ENCODE measurements around the gene EBI3.
"Not testable (repeated sequence)": the region's sequence is repeated elsewhere in the genome, so short reads cannot be mapped to it uniquely, and the experiment has no call there.

Gene EBI3

DNA sequence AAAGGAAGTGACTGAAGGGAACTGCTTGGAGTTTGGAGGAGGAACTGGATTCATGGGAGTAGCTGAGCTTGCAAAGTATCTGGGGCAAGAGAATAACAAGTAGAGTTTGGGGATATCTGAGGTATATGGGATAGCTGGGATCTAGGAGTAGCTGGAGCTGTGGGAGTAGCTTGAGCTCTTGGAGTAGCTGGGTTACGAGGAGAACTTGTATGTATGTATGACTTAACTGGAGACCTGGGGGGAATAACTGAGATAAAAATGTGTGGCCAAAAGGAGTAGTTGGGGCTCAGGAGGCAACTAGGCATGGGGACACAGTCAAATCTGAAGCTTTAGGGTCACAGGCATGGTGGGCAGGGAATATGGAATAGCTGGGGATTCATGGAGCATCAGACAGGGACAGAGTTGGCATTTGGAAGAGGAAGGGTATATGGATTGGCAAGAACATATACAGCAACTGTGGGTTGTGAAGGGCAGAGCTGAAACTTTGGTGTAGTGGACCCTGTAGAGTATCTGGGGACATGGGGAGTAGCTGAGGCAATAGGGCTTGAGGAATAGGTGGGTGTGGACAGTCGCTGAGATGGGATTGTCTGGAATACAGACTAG is 28.3 kb upstream of the EBI3 start:
- no peak for DNase-seq (ENCODE audit: low read depth in 2 of 2)

DNA sequence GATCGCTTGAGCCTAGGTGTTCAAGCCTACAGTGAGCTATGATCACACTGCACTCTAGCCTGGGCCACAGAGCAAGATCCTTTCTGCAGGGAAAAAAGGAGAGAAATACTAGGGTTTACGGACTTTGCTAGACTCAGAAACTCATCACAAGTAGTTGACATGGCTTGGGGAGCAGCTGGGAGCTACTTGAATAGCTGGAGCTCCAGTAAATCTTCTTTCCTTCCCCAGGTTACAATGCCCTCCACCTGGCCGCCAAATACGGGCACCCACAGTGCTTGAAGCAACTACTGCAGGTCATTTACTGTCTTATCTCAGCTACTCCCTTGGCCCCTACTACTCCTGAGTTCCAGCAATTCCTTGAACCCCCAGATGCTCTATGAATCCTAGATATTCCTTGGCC is 27.5 kb upstream of the EBI3 start:
- no peak for DNase-seq (ENCODE audit: low read depth in 2 of 2)

DNA sequence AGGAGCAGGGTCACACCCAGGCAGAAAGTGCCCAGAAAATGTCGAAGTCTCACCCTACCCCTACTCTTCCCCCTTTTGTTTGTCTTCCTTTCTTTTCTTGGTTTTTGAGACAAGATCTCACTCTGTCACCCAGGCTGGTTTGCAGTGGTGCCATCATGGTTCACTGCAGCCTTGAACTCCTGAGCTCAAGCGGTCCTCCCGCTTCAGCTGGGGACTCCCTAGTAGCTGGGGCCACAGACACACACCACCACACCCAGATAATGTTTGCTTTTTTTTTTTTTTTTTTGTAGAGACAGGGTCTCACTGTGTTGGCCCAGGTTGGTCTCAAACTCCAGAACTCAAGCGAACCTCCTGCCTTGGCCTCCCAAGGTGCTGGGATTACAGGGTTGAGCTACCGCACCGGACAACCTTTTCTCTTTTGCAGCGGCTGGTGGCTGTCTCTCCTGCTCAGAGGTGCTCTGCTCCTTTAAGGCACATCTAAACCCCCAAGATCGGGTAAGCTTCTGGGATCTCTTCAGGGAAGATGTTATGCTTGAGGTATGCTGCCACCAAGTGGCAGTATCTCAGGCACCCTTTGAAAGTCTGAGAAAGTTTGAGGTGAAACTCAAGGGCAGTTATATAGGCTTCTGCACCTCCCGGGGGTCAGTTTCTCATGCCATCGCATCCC is 22.4 kb upstream of the EBI3 start:
- DNase-seq (ENCODE audit: low read depth in 2 of 2), result no peak

GRCh38 chr19:4208385-4209094 is 20.8 kb upstream of the EBI3 start:
- no peak for DNase-seq (ENCODE audit: low read depth in 2 of 2)

- DNase-seq (ENCODE audit: low read depth in 2 of 2), result no peak
These were observed 19.1 kb upstream of the EBI3 start for GRCh38 chr19:4210166-4210731.

DNA sequence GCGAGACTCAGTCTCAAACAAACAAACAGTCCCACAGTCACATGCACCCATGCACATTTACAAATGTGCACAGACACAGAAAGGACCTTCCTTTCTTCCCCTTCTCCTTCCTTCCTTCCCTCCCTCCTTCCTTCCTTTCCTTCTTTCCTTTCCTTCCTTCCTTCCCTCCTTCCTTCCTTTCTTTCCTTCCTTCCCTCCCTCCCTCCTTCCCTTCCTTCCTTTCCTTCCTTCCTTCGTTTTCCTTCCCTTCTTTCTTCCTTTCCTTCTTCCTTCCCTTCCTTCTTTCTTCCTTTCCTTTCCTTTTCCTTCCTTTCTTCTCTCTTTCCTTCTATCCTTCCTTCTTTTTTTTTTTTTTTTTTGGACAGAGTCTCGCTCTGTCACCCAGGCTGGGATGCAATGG is 16.2 kb upstream of the EBI3 start:
- DNase-seq (ENCODE audit: low read depth in 2 of 2), result no peak

DNA sequence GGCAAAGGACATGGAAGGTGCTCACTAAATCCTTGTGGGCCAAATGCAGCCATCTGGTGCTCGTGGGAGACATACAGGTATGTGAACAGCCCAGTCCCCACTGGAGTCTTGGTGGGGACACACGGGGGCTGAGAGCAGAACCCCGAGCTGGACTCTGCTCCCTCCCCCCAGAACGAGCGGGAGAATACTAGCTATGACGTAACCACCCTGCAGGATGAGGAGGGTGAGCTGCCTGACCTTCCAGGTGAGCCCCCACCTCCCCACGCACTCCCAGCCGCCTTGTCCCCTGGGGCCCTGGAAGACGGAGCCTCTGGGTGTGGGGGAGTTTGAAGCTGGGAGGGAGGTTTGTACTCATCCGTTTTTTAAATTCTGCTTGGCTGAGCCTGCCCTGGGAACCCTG is 13.5 kb upstream of the EBI3 start:
- no peak for DNase-seq (ENCODE audit: low read depth in 2 of 2)

GRCh38 chr19:4216846-4217245 is 12.5 kb upstream of the EBI3 start:
- no peak for DNase-seq (ENCODE audit: low read depth in 2 of 2)

GRCh38 chr19:4217429-4218264 is 11.7 kb upstream of the EBI3 start:
- DNase-seq (ENCODE audit: low read depth in 2 of 2), result no peak

DNA sequence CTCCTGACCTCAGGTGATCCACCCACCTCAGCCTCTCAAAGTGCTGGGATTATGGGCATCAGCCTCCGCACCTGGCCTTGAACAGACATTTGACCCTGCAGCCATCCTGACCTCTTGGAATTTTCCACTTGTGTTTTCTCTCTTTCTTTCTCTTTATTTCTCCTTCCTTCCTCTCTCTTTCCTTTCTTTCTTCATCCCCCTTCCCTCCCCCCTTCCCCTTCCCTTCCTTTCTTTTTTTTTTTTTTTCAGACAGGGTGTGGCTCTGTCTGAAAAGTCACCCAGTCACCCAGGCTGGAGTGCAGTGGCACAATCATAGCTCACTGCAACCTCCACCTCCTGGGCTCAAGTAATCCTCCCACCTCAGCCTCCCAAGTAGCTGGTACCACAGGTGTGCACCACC is 10.8 kb upstream of the EBI3 start:
- DNase-seq (ENCODE audit: low read depth in 2 of 2), result not testable (repeated sequence)

DNA sequence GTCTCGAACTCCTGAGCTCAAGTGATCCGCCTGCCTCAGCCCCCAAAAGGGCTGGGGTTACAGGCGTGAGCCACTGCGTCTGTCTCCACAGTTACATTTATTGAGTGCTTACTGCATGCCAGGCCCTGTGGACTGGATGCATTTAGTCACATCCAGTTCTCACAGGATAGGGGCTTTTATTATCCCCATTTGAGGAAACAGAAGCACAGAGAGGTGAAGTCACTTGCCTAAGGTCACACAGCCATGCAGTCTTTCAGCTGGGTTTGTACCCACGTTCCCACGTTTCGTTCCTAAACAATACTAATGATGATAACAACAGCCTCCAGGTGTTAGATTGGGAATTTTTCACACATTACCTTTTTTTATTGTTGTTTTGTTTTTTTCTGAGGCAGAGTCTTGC is 9.1 kb upstream of the EBI3 start:
- DNase-seq (ENCODE audit: low read depth in 2 of 2), result no peak

GRCh38 chr19:4224470-4224869 is 4.9 kb upstream of the EBI3 start:
- DNase-seq (ENCODE audit: low read depth in 2 of 2), result no peak

DNA sequence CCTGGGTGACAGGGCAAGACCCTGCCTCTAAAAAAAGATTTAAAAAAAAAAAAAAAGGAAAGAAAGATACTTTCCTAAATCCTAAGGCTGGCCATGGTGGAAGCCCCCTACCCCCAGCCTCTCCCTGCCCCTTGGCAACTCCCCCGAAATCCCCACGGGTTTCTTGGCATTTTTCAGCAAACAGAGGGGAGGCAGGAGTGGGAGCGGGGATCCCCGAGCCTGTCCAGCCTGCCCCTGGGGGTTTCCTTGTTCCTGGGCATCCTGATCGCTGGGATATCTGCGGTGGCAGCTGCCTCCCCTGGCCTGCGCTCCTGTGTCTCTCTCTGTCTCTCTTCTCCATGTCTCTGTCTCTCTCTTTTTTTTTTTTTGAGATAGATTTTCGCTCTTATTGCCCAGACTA is 3.4 kb upstream of the EBI3 start:
- DNase-seq (ENCODE audit: low read depth in 2 of 2), result no peak

DNA sequence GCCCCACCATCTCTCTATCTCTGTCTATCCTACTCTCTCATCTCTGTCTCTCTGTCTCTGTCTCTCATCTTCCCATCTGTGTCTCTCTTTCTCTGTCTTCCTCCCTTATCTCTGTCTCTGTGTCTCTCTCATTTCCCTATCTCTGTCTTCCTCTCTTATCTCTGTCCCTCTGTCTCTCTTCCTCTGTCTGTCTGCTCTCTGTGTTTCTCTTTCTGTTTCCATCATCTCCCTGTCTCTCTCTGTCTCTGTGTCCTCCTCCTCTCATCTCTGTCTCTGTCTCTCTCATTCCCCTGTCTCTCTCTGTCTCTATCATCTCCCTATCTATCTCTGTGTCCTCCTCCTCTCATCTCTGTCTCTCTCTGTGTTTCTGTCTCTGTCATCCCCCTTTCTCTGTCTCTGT is 1.6 kb upstream of the EBI3 start:
- no peak for DNase-seq (ENCODE audit: low read depth in 2 of 2)

- no peak for DNase-seq (ENCODE audit: low read depth in 2 of 2)
These were observed 551 bp upstream of the EBI3 start for GRCh38 chr19:4228765-4229178.

GRCh38 chr19:4230237-4230636 is 914 bp downstream of the EBI3 start:
- DNase-seq (ENCODE audit: low read depth in 2 of 2), result not testable (repeated sequence)

DNA sequence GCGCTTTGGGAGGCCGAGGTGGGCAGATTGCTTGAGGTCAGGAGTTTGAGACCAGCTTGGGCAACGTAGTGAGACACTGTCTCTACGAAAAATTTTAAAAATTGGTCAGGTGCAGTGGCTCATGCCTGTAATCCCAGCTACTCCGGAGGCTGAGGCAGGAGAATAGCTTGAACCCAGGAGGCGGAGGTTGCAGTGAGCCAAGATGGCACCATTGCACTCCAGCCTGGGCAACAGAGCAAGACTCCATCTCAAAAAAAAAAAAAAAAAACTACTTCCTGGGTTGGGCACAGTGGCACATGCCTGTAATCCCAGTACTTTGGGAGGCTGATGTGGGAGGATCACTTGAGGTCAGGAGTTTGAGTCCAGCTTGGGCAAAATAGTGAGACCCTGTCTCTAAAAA is 2.2 kb downstream of the EBI3 start:
- not testable (repeated sequence) for DNase-seq (ENCODE audit: low read depth in 2 of 2)

- DNase-seq (ENCODE audit: low read depth in 2 of 2), result not testable (repeated sequence)
These were observed 2.8 kb downstream of the EBI3 start for GRCh38 chr19:4232139-4232538.

DNA sequence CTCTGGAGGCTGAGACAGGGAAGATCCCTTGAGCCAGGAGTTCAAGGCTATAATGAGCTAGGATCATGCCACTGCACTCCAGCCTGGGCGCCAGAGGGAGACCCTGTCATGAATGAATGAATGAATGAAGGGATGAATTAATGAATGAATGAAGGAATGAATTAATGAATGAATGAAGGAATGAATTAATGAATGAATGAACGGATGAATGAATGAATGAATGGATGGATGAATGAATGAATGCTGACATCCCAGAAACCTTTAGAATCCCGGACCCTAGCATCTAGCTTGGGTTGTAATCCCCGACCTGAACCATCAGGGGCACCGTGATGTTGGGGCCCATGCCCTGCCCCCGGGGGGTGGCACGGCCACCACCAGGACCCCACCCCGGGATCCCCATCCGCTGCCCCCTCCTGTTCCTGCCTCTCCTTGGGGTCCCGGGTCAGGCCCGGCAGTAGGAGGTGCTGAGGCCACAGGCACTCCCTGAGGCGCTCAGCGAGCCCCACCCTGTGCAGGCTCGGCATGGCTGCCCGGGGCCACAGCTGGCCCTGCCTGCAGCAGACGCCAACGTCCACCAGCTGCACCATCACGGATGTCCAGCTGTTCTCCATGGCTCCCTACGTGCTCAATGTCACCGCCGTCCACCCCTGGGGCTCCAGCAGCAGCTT is 3.4 kb downstream of the EBI3 start:
- no peak for DNase-seq (ENCODE audit: low read depth in 2 of 2)

DNA sequence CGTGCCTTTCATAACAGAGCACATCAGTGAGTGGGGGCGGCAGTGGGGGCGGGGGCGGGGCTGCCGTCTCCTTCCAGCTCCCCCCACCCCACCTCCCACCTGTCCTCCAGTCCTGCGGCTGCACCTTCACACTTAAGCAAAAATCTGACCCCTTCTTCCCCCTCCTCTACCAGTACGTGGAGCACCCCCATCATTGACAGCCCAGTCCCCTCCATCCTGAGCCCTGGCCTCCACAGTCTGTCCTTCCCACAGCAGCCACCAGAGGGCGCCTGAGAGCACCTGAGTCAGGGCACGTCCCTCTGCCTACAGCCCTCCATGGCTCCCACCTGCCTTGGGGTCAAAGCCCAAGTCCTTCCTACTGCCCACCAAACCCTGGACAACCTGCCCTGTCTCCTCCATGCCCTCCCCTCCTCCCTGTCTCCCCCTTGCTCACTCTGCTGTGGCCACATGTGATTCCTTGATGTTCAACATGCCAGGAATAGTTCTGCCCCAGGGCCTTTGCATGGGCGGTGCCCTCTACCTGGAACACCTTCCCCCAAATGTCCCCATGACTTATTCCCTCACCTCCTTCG is 4.0 kb downstream of the EBI3 start:
- peak; percentile 58 to 74 for DNase-seq (ENCODE audit: low read depth in 2 of 2)

Data from stimulated activated CD4-positive, alpha-beta T cell treated with anti-CD3 and anti-CD28 coated beads, Interleukin-15, amount 100 ng/mL, for 48 hours (primary cell).